Natural killer cell (primary cell): ENCODE data around the gene SLC36A2. TPM values are rescaled to one million over a fixed set of nuclear protein-coding genes. Genes with fewer than 3 reads are reported as not detected.
"Not testable (repeated sequence)": the region's sequence is repeated elsewhere in the genome, so short reads cannot be mapped to it uniquely, and the experiment has no call there.

Experiments used
- ATAC-seq, 3 donors: fragments of 150-1000 bp in 2 of 3; fragments of 200-7000 bp in 1 of 3; cut with Tn5 transposase; 1 replicate in 1 of 3; 2 replicates in 2 of 3; pipeline ENCODE4 v1.10.0; 2021; ENCODE audit warnings: mild to moderate bottlenecking in 2 of 3, moderate library complexity in 2 of 3
- DNase-seq, 2 donors: peaks; one replicate each; pipeline versions ENCODE4 v3.0.0 to v3.0.0-alpha.2; 2013 to 2021; ENCODE audit warnings: mixed read lengths in 1 of 2
- H3K27ac ChIP-seq: one replicate; pipeline ENCODE4 v1.5.1; 2013; ENCODE audit warnings: mild to moderate bottlenecking, low read length
- H3K27me3 ChIP-seq: one replicate; pipeline ENCODE4 v1.6.1; 2013; ENCODE audit warnings: low read length; ENCODE audit not compliant: control insufficient read depth, insufficient read depth
- H3K36me3 ChIP-seq: one replicate; pipeline ENCODE4 v1.6.1; 2013; ENCODE audit warnings: low read length; ENCODE audit not compliant: control insufficient read depth, insufficient read depth
- H3K4me1 ChIP-seq: one replicate; pipeline ENCODE4 v1.6.1; 2013; ENCODE audit warnings: low read length; ENCODE audit not compliant: control insufficient read depth, insufficient read depth
- H3K4me3 ChIP-seq: one replicate; pipeline ENCODE4 v1.5.1; 2013; ENCODE audit warnings: low read length
- H3K9me3 ChIP-seq: one replicate; pipeline ENCODE4 v1.6.1; 2013; ENCODE audit warnings: low read length; ENCODE audit not compliant: control insufficient read depth, insufficient read depth
- H3K27ac Mint-ChIP-seq, 2 donors: one replicate each; pipeline ENCODE4 v1.8.0; 2022; ENCODE audit warnings: mild to moderate bottlenecking in 2 of 2, mixed read lengths in 2 of 2, moderate library complexity in 1 of 2
- H3K27me3 Mint-ChIP-seq, 2 donors: one replicate each; pipeline ENCODE4 v1.8.0; 2022; ENCODE audit warnings: low read depth in 2 of 2, mixed read lengths in 2 of 2
- H3K36me3 Mint-ChIP-seq: one replicate; pipeline ENCODE4 v1.8.0; 2022; ENCODE audit warnings: mixed read lengths
- H3K4me1 Mint-ChIP-seq, 2 donors: one replicate each; pipeline ENCODE4 v1.8.0; 2022; ENCODE audit warnings: mixed read lengths in 2 of 2
- H3K4me3 Mint-ChIP-seq: one replicate; pipeline ENCODE4 v1.8.0; 2022; ENCODE audit warnings: mild to moderate bottlenecking, moderate library complexity, mixed read lengths
- H3K9me3 Mint-ChIP-seq, 2 donors: one replicate each; pipeline ENCODE4 v1.8.0; 2022; ENCODE audit warnings: mixed read lengths in 2 of 2
- WGBS: methylation state at CpG from one replicate; pipeline ENCODE4 v1.1.7; 2013; ENCODE audit warnings: missing lambda C conversion rate; ENCODE audit not compliant: insufficient coverage; 5-methylcytosine and 5-hydroxymethylcytosine counted together
- intact Hi-C: fragments of 100-400 bp; cut with micrococcal nuclease; formaldehyde crosslinking; loops from one replicate; pipeline ENCODE4 v1.14.2; 2022
- total RNA-seq, 4 donors: library from RNA; stranded (reverse); fragments of 120-200 nt in 1 of 4; gene quantifications; one replicate each; pipeline versions ENCODE4 v1.2.3 to v1.2.4, GENCODE V29; 2013 to 2022
- TF ChIP-seq, protein P1 (sequence below): fragments of 200-600 bp; IDR thresholded peaks from one replicate; pipeline ENCODE4 v1.8.0; 2022; ENCODE audit warnings: antibody characterized with exemption

SLC36A2 gene
- total RNA-seq, 3 donors from 2014 or later (not counting 1 experiment from before 2014, with no cell fraction given), result not detected

DNA sequence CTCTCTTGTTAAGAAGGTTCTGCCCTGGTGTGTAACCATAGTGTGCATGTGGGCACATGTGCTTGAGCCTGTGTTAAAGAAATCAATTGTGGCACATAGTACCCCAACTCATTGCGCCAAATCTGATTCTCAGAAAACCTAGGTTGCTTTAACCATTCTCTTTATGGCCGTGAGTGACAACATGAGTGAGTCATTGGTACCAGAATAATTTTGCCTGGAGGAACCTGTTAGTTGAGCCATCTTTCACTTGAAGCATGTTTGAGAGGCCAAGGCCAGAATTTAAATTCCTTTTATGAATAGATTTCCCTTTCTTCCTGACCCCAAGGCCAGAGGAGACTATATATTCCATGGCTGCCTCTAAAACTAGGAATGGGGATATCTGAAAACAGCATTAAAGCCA lies 35.2 kb upstream of the SLC36A2 start:
- no peaks in the 10 kb centered on the region for H3K9me3 Mint-ChIP-seq
- TF ChIP-seq, protein P1, sequence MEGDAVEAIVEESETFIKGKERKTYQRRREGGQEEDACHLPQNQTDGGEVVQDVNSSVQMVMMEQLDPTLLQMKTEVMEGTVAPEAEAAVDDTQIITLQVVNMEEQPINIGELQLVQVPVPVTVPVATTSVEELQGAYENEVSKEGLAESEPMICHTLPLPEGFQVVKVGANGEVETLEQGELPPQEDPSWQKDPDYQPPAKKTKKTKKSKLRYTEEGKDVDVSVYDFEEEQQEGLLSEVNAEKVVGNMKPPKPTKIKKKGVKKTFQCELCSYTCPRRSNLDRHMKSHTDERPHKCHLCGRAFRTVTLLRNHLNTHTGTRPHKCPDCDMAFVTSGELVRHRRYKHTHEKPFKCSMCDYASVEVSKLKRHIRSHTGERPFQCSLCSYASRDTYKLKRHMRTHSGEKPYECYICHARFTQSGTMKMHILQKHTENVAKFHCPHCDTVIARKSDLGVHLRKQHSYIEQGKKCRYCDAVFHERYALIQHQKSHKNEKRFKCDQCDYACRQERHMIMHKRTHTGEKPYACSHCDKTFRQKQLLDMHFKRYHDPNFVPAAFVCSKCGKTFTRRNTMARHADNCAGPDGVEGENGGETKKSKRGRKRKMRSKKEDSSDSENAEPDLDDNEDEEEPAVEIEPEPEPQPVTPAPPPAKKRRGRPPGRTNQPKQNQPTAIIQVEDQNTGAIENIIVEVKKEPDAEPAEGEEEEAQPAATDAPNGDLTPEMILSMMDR, result no peak
- Histone ChIP-seq H3K4me1 (no peaks in the 10 kb centered on the region), H3K4me3 (no peak overlapping the region), H3K27me3 (no peaks in the 10 kb centered on the region), H3K36me3 (no peaks in the 10 kb centered on the region), H3K27ac (no peak overlapping the region), H3K9me3 (no peaks in the 10 kb centered on the region)
- intact Hi-C loops, result no loop called here
- H3K27me3 Mint-ChIP-seq, result peaks cover 11 to 20% of the 10 kb centered on the region in 2 donors
- H3K27ac Mint-ChIP-seq, result no peak overlapping the region
- no peak overlapping the region for H3K4me3 Mint-ChIP-seq
- H3K4me1 Mint-ChIP-seq, result no peaks in the 10 kb centered on the region
- no peak for ATAC-seq
- no peak for DNase-seq
- 95% methylated on average over 2 of the region's 2 CpGs for WGBS
- H3K36me3 Mint-ChIP-seq, result no peaks in the 10 kb centered on the region

DNA sequence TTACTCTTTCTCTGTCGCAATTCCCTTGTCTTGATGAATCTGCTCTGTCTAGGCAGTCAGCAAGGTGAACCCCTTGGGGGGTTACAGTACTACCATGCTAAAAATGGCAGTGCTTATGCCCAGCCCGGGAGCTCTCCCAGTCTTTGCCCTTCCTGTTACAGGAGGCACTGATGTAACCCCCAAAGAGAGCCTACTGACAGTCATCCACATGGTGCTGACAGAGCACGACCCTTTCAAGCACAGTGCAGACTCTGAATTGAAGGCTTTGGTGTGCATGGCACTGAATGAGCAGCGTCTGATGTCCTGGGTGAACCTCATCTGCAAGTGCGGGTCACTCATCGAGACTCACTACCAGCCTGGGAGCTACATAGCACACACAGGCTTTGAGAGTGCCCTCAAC lies 34.5 kb upstream of the SLC36A2 start:
- Mint-ChIP-seq H3K27ac (no peak overlapping the region), H3K9me3 (no peaks in the 10 kb centered on the region), H3K27me3 (peaks cover 8 to 16% of the 10 kb centered on the region in 2 donors), H3K4me3 (no peak overlapping the region), H3K4me1 (no peaks in the 10 kb centered on the region), H3K36me3 (no peaks in the 10 kb centered on the region)
- intact Hi-C loops, result no loop called here
- Histone ChIP-seq H3K27ac (no peak overlapping the region), H3K4me1 (no peaks in the 10 kb centered on the region), H3K4me3 (no peak overlapping the region), H3K9me3 (no peaks in the 10 kb centered on the region), H3K27me3 (no peaks in the 10 kb centered on the region), H3K36me3 (no peaks in the 10 kb centered on the region)
- no peak for DNase-seq
- ATAC-seq, result no peak
- TF ChIP-seq, protein P1, result no peak
- 91% methylated on average over 6 of the region's 6 CpGs for WGBS

DNA sequence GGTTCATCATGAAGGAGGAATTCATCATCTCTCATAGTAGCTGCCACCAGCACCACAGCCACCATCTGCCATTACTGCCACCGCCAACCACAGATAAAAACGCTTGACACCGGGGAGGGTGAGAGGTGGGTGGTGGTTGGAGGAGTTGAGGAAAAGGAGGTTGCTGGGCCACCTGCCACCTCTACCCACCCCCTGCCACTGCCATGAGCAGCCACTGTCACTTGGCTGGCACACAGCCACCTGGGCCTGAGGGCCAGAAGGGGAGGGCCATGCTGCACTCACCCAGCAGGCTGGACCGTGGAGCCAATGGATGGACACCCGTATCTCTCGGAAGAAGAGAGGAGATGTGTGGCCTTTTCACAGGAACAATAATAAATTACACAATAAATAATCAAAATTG lies 31.3 kb upstream of the SLC36A2 start:
- DNase-seq (no peak), ATAC-seq (no peak)
- Mint-ChIP-seq H3K27me3 (peaks cover 3 to 9% of the 10 kb centered on the region in 2 donors), H3K4me3 (no peak overlapping the region), H3K4me1 (no peaks in the 10 kb centered on the region), H3K9me3 (no peaks in the 10 kb centered on the region), H3K36me3 (no peaks in the 10 kb centered on the region), H3K27ac (no peak overlapping the region)
- no peaks in the 10 kb centered on the region for H3K36me3 ChIP-seq
- H3K27me3 ChIP-seq, result no peaks in the 10 kb centered on the region
- 100% methylated on average over 3 of the region's 6 CpGs for WGBS
- intact Hi-C loops, result no loop called here
- H3K4me3 ChIP-seq, result no peak overlapping the region
- no peak overlapping the region for H3K27ac ChIP-seq
- no peaks in the 10 kb centered on the region for H3K9me3 ChIP-seq
- H3K4me1 ChIP-seq, result no peaks in the 10 kb centered on the region
- TF ChIP-seq, protein P1, result no peak

DNA sequence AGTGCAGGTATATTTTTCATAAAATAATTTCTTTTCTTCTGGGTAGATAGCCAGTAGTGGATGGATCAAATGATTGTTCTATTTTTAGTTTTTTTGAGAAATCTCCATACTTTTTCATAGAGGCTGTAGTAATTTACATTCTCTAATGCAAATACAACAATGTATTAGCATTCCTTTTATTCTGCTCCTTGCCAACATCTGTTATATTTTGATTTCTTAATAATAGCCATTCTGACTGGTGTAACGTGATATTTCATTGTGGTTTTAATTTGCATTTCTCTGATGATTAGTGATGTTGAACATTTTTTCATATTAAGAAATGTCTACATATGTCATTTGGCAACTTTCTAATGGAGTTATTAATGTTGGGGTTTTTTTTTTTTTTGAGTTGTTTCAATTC lies 27.2 kb upstream of the SLC36A2 start:
- Mint-ChIP-seq H3K4me3 (no peak overlapping the region), H3K4me1 (no peaks in the 10 kb centered on the region), H3K27ac (no peak overlapping the region), H3K9me3 (no peaks in the 10 kb centered on the region), H3K36me3 (no peaks in the 10 kb centered on the region), H3K27me3 (peaks cover 0 to 5% of the 10 kb centered on the region in 2 donors)
- Histone ChIP-seq H3K27ac (no peak overlapping the region), H3K9me3 (no peaks in the 10 kb centered on the region), H3K36me3 (no peaks in the 10 kb centered on the region), H3K27me3 (no peaks in the 10 kb centered on the region), H3K4me1 (no peaks in the 10 kb centered on the region), H3K4me3 (no peak overlapping the region)
- intact Hi-C loops, result no loop called here
- DNase-seq, result no peak
- ATAC-seq, result no peak
- TF ChIP-seq, protein P1, result no peak
- no CpG with 5 or more reads among the region's 1 CpG for WGBS

DNA sequence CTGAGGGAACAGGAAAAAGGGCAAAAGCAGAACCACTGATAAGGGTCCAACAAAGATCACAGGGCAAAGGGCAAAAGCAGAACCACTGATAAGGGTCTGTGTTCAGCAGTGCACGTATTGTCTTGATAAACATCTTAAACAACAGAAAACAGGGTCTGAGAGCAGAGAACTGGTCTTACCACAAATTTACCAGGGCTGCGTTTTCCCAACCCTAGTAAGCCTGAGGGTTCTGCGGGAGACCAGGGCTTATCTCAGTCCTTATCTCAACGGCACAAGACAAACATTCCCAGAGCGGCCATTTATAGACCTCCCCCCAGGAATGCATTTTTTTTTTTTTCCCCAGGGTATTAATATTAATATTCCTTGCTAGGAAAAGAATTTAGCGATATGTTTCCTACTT lies 19.7 kb upstream of the SLC36A2 start:
- H3K27ac Mint-ChIP-seq, H3K4me3 ChIP-seq, H3K4me1 Mint-ChIP-seq, ATAC-seq, H3K4me3 Mint-ChIP-seq, H3K27ac ChIP-seq, DNase-seq, intact Hi-C loops, H3K36me3 ChIP-seq, H3K27me3 ChIP-seq, H3K4me1 ChIP-seq: not testable (repeated sequence)
- Mint-ChIP-seq H3K9me3 (peaks cover 8 to 18% of the 10 kb centered on the region in 2 donors), H3K27me3 (peaks cover 12 to 21% of the 10 kb centered on the region in 2 donors), H3K36me3 (peaks cover 25% of the 10 kb centered on the region)
- WGBS, result 77% methylated on average over 4 of the region's 6 CpGs
- peaks cover 23% of the 10 kb centered on the region for H3K9me3 ChIP-seq
